GM19240 (cell line): ENCODE results near the gene CROT.
"Not testable (repeated sequence)": the region's sequence is repeated elsewhere in the genome, so short reads cannot be mapped to it uniquely, and the experiment has no call there.

Experiments used
- DNase-seq: peaks from one replicate; pipeline ENCODE4 v3.0.0; 2011; ENCODE audit warnings: low spot score; ENCODE audit not compliant: insufficient read length

CROT gene

GRCh38 chr7:87345166-87345927 lies at the start of gene CROT:
CROT (plus strand) TSS chr7:87345664; CDS start chr7:87349069, 3,405 bp downstream.
- peak; percentile 67 for DNase-seq

GRCh38 chr7:87300756-87301155 lies 44.7 kb upstream of the CROT start:
- no peak for DNase-seq

GRCh38 chr7:87310790-87311419 lies 34.6 kb upstream of the CROT start:
- DNase-seq: no peak

- peak; percentile 55 for DNase-seq
These were observed 33.1 kb upstream of the CROT start for GRCh38 chr7:87312215-87312865.

- DNase-seq: no peak
These were observed 29.3 kb upstream of the CROT start for GRCh38 chr7:87316097-87316700.

- no peak for DNase-seq
These were observed 28.5 kb upstream of the CROT start for GRCh38 chr7:87316846-87317552.

GRCh38 chr7:87317691-87318245 lies 27.7 kb upstream of the CROT start:
- DNase-seq: no peak

- DNase-seq: no peak
These were observed 26.7 kb upstream of the CROT start for GRCh38 chr7:87318741-87319140.

GRCh38 chr7:87319154-87319581 lies 26.3 kb upstream of the CROT start:
- not testable (repeated sequence) for DNase-seq

GRCh38 chr7:87322912-87323311 lies 22.6 kb upstream of the CROT start:
- DNase-seq: no peak

- no peak for DNase-seq
These were observed 19.7 kb upstream of the CROT start for GRCh38 chr7:87325576-87326370.

GRCh38 chr7:87328281-87328680 lies 17.2 kb upstream of the CROT start:
- no peak for DNase-seq

GRCh38 chr7:87330316-87330715 lies 15.1 kb upstream of the CROT start:
- DNase-seq: no peak

GRCh38 chr7:87330942-87331341 lies 14.5 kb upstream of the CROT start:
- no peak for DNase-seq

- DNase-seq: no peak
These were observed 13.7 kb upstream of the CROT start for GRCh38 chr7:87331687-87332252.

GRCh38 chr7:87332321-87332720 lies 13.1 kb upstream of the CROT start:
- no peak for DNase-seq

GRCh38 chr7:87336136-87336535 lies 9.3 kb upstream of the CROT start:
- no peak for DNase-seq

GRCh38 chr7:87337331-87337730 lies 8.1 kb upstream of the CROT start:
- DNase-seq: no peak

GRCh38 chr7:87339373-87339897 lies 6.0 kb upstream of the CROT start:
- no peak for DNase-seq

- DNase-seq: no peak
These were observed 4.0 kb upstream of the CROT start for GRCh38 chr7:87341441-87341840.
